HEK293 (cell line): ENCODE results near the gene ZNF771.
A peak's percentile ranks its signal among the peaks of the same experiment; 100 is the strongest.

Experiments used
- GLIS1 ChIP-seq: fragments of 450-650 bp; formaldehyde crosslinking; IDR thresholded peaks from 2 replicates; pipeline ENCODE4 v1.5.1; 2016; ENCODE audit warnings: missing biosample characterization, missing genetic modification characterization
- SETDB1 ChIP-seq: IDR thresholded peaks from one replicate; pipeline ENCODE4 v1.6.1; 2017; ENCODE audit warnings: mild to moderate bottlenecking, low read length, moderate library complexity, mixed read lengths; ENCODE audit not compliant: insufficient read length
- ZBTB20 ChIP-seq: fragments of 450-650 bp; formaldehyde crosslinking; IDR thresholded peaks from 2 replicates; pipeline ENCODE4 v1.5.1; 2016; ENCODE audit warnings: missing biosample characterization, missing genetic modification characterization
- ZBTB48 ChIP-seq: fragments of 450-650 bp; formaldehyde crosslinking; IDR thresholded peaks from 2 replicates; pipeline ENCODE4 v1.5.1; 2016; ENCODE audit warnings: missing biosample characterization, missing genetic modification characterization
- ZFP3 ChIP-seq: fragments of 450-650 bp; formaldehyde crosslinking; IDR thresholded peaks from 2 replicates; pipeline ENCODE4 v1.5.1; 2016; ENCODE audit warnings: low read depth, missing biosample characterization, missing genetic modification characterization
- ZFP69B ChIP-seq: fragments of 450-650 bp; formaldehyde crosslinking; IDR thresholded peaks from 2 replicates; pipeline ENCODE4 v1.5.1; 2016; ENCODE audit warnings: missing biosample characterization, missing genetic modification characterization
- ZNF114 ChIP-seq: fragments of 450-650 bp; formaldehyde crosslinking; IDR thresholded peaks from 2 replicates; pipeline ENCODE4 v1.5.0; 2017; ENCODE audit warnings: missing biosample characterization, missing genetic modification characterization
- ZNF132 ChIP-seq: fragments of 450-650 bp; formaldehyde crosslinking; IDR thresholded peaks from 2 replicates; pipeline ENCODE4 v1.5.1; 2017; ENCODE audit warnings: missing biosample characterization, missing genetic modification characterization, borderline replicate concordance
- ZNF248 ChIP-seq: fragments of 450-650 bp; formaldehyde crosslinking; IDR thresholded peaks from 2 replicates; pipeline ENCODE4 v1.5.1; 2017; ENCODE audit warnings: missing biosample characterization, missing genetic modification characterization
- ZNF302 ChIP-seq: fragments of 450-650 bp; formaldehyde crosslinking; IDR thresholded peaks from 2 replicates; pipeline ENCODE4 v1.5.1; 2016; ENCODE audit warnings: missing biosample characterization, missing genetic modification characterization, low read depth
- ZNF423 ChIP-seq: fragments of 450-650 bp; formaldehyde crosslinking; IDR thresholded peaks from 2 replicates; pipeline ENCODE4 v1.5.1; 2016; ENCODE audit warnings: missing biosample characterization, missing genetic modification characterization
- ZNF433 ChIP-seq: fragments of 450-650 bp; formaldehyde crosslinking; IDR thresholded peaks from 2 replicates; pipeline ENCODE4 v1.5.1; 2016; ENCODE audit warnings: missing biosample characterization, missing genetic modification characterization, low read depth
- ZNF48 ChIP-seq: fragments of 450-650 bp; formaldehyde crosslinking; IDR thresholded peaks from 2 replicates; pipeline ENCODE4 v1.5.1; 2016; ENCODE audit warnings: missing biosample characterization, missing genetic modification characterization
- ZNF610 ChIP-seq: fragments of 450-650 bp; formaldehyde crosslinking; IDR thresholded peaks from 2 replicates; pipeline ENCODE4 v1.5.1; 2016; ENCODE audit warnings: missing biosample characterization, missing genetic modification characterization, borderline replicate concordance
- ZNF624 ChIP-seq: fragments of 450-650 bp; formaldehyde crosslinking; IDR thresholded peaks from 2 replicates; pipeline ENCODE4 v1.5.1; 2017; ENCODE audit warnings: missing biosample characterization, missing genetic modification characterization
- ZNF785 ChIP-seq: fragments of 450-650 bp; formaldehyde crosslinking; IDR thresholded peaks from 2 replicates; pipeline ENCODE4 v1.5.1; 2016; ENCODE audit warnings: missing biosample characterization, missing genetic modification characterization
- ZNF830 ChIP-seq: fragments of 450-650 bp; IDR thresholded peaks from 2 replicates; pipeline ENCODE4 v1.5.0; 2018; ENCODE audit warnings: missing biosample characterization, missing genetic modification characterization, low read depth, mild to moderate bottlenecking, moderate library complexity
- ZNF837 ChIP-seq: fragments of 450-650 bp; formaldehyde crosslinking; IDR thresholded peaks from 2 replicates; pipeline ENCODE4 v1.5.1; 2016; ENCODE audit warnings: missing biosample characterization, missing genetic modification characterization
- ZSCAN16 ChIP-seq: fragments of 450-650 bp; formaldehyde crosslinking; IDR thresholded peaks from 2 replicates; pipeline ENCODE4 v1.5.1; 2016; ENCODE audit warnings: missing biosample characterization, missing genetic modification characterization
- ZXDB ChIP-seq: fragments of 450-650 bp; formaldehyde crosslinking; IDR thresholded peaks from 2 replicates; pipeline ENCODE4 v1.5.1; 2016; ENCODE audit warnings: missing biosample characterization, missing genetic modification characterization
- TF ChIP-seq, protein P1 (sequence below): fragments of 450-650 bp; formaldehyde crosslinking; IDR thresholded peaks from 2 replicates; pipeline ENCODE4 v1.5.1; 2016; ENCODE audit warnings: missing biosample characterization, missing genetic modification characterization
- TF ChIP-seq, protein P2 (sequence below): fragments of 450-650 bp; formaldehyde crosslinking; IDR thresholded peaks from 2 replicates; pipeline ENCODE4 v1.5.1; 2016; ENCODE audit warnings: missing biosample characterization, missing genetic modification characterization, borderline replicate concordance
- TF ChIP-seq, protein P3 (sequence below): fragments of 450-650 bp; formaldehyde crosslinking; IDR thresholded peaks from 2 replicates; pipeline ENCODE4 v1.5.1; 2017; ENCODE audit warnings: missing biosample characterization, mild to moderate bottlenecking, missing genetic modification characterization, moderate library complexity
- TF ChIP-seq, protein P4 (sequence below): fragments of 450-650 bp; formaldehyde crosslinking; IDR thresholded peaks from 2 replicates; pipeline ENCODE4 v1.5.1; 2017; ENCODE audit warnings: missing biosample characterization, missing genetic modification characterization
- TF ChIP-seq, protein P5 (sequence below): fragments of 450-650 bp; formaldehyde crosslinking; IDR thresholded peaks from 2 replicates; pipeline ENCODE4 v1.5.1; 2016; ENCODE audit warnings: missing biosample characterization, missing genetic modification characterization
- TF ChIP-seq, protein P6 (sequence below): IDR thresholded peaks from 2 replicates; pipeline ENCODE4 v1.6.1; 2011; ENCODE audit warnings: mild to moderate bottlenecking, low read depth, low read length, borderline replicate concordance
- TF ChIP-seq, protein P7 (sequence below): fragments of 450-650 bp; formaldehyde crosslinking; IDR thresholded peaks from 2 replicates; pipeline ENCODE4 v1.5.1; 2017; ENCODE audit warnings: missing biosample characterization, missing genetic modification characterization

Gene ZNF771

DNA sequence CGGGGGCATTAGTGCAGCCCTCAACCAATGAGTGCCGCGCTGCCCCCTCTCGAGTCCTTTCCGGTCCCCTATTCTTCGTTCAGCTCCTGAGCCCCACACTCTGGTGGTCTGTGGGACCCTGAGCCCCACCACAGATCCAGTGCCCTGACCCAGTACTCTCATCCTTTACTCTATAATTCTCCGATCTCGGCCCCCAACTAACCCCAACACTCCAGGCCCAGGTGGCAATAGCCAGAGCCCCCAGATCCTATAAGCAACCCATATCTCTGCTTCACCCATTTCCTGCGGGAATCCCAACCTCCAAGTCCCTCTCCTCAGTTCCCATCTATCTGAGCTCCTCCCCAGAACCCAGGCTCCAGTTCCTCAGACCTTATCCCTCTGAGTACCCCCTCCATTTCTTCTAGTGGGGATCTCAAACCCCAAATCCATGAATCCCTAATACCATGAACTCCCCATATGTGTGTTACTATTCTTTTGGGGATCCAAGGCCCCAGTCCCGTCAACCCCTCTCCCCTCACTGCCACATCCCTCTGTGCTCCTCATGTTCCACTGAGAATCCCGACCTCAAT is 36.1 kb upstream of the ZNF771 start (continued):
- TF ChIP-seq ZNF433 (tag by site-specific recombination) (no peak), ZFP3 (tag by site-specific recombination) (no peak), GLIS1 (tag by site-specific recombination) (no peak), ZNF610 (no peak), ZNF248 (tag by site-specific recombination) (no peak), ZBTB48 (tag by site-specific recombination) (peak; percentile 95), ZNF132 (tag by site-specific recombination) (no peak), ZNF302 (no peak), ZBTB20 (tag by site-specific recombination) (peak; percentile 51; the same call in 1 of the 2 replicates), ZNF114 (tag by site-specific recombination) (no peak), ZNF785 (tag by site-specific recombination) (no peak), ZSCAN16 (tag by site-specific recombination) (no peak), ZNF48 (no peak), ZNF624 (tag by site-specific recombination) (no peak), ZXDB (tag by site-specific recombination) (no peak), ZNF830 (no peak), ZNF837 (no peak), ZNF423 (tag by site-specific recombination) (no peak), ZFP69B (peak; percentile 68), SETDB1 (no peak)
- TF ChIP-seq, protein P1, sequence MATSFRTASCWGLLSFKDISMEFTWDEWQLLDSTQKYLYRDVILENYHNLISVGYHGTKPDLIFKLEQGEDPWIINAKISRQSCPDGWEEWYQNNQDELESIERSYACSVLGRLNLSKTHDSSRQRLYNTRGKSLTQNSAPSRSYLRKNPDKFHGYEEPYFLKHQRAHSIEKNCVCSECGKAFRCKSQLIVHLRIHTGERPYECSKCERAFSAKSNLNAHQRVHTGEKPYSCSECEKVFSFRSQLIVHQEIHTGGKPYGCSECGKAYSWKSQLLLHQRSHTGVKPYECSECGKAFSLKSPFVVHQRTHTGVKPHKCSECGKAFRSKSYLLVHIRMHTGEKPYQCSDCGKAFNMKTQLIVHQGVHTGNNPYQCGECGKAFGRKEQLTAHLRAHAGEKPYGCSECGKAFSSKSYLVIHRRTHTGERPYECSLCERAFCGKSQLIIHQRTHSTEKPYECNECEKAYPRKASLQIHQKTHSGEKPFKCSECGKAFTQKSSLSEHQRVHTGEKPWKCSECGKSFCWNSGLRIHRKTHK (tag by site-specific recombination), result no peak
- TF ChIP-seq, protein P2, sequence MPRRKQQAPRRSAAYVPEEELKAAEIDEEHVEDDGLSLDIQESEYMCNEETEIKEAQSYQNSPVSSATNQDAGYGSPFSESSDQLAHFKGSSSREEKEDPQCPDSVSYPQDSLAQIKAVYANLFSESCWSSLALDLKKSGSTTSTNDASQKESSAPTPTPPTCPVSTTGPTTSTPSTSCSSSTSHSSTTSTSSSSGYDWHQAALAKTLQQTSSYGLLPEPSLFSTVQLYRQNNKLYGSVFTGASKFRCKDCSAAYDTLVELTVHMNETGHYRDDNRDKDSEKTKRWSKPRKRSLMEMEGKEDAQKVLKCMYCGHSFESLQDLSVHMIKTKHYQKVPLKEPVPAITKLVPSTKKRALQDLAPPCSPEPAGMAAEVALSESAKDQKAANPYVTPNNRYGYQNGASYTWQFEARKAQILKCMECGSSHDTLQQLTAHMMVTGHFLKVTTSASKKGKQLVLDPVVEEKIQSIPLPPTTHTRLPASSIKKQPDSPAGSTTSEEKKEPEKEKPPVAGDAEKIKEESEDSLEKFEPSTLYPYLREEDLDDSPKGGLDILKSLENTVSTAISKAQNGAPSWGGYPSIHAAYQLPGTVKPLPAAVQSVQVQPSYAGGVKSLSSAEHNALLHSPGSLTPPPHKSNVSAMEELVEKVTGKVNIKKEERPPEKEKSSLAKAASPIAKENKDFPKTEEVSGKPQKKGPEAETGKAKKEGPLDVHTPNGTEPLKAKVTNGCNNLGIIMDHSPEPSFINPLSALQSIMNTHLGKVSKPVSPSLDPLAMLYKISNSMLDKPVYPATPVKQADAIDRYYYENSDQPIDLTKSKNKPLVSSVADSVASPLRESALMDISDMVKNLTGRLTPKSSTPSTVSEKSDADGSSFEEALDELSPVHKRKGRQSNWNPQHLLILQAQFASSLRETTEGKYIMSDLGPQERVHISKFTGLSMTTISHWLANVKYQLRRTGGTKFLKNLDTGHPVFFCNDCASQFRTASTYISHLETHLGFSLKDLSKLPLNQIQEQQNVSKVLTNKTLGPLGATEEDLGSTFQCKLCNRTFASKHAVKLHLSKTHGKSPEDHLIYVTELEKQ, result no peak
- TF ChIP-seq, protein P3, sequence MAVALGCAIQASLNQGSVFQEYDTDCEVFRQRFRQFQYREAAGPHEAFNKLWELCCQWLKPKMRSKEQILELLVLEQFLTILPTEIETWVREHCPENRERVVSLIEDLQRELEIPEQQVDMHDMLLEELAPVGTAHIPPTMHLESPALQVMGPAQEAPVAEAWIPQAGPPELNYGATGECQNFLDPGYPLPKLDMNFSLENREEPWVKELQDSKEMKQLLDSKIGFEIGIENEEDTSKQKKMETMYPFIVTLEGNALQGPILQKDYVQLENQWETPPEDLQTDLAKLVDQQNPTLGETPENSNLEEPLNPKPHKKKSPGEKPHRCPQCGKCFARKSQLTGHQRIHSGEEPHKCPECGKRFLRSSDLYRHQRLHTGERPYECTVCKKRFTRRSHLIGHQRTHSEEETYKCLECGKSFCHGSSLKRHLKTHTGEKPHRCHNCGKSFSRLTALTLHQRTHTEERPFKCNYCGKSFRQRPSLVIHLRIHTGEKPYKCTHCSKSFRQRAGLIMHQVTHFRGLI (tag by site-specific recombination), result no peak
- TF ChIP-seq, protein P4, sequence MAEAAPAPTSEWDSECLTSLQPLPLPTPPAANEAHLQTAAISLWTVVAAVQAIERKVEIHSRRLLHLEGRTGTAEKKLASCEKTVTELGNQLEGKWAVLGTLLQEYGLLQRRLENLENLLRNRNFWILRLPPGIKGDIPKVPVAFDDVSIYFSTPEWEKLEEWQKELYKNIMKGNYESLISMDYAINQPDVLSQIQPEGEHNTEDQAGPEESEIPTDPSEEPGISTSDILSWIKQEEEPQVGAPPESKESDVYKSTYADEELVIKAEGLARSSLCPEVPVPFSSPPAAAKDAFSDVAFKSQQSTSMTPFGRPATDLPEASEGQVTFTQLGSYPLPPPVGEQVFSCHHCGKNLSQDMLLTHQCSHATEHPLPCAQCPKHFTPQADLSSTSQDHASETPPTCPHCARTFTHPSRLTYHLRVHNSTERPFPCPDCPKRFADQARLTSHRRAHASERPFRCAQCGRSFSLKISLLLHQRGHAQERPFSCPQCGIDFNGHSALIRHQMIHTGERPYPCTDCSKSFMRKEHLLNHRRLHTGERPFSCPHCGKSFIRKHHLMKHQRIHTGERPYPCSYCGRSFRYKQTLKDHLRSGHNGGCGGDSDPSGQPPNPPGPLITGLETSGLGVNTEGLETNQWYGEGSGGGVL (tag by site-specific recombination), result peak; percentile 39; the same call in 1 of the 2 replicates
- TF ChIP-seq, protein P5, sequence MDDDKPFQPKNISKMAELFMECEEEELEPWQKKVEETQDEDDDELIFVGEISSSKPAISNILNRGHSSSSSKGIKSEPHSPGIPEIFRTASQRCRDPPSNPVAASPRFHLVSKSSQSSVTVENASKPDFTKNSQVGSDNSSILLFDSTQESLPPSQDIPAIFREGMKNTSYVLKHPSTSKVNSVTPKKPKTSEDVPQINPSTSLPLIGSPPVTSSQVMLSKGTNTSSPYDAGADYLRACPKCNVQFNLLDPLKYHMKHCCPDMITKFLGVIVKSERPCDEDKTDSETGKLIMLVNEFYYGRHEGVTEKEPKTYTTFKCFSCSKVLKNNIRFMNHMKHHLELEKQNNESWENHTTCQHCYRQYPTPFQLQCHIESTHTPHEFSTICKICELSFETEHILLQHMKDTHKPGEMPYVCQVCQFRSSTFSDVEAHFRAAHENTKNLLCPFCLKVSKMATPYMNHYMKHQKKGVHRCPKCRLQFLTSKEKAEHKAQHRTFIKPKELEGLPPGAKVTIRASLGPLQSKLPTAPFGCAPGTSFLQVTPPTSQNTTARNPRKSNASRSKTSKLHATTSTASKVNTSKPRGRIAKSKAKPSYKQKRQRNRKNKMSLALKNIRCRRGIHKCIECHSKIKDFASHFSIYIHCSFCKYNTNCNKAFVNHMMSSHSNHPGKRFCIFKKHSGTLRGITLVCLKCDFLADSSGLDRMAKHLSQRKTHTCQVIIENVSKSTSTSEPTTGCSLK (tag by site-specific recombination), result no peak
- TF ChIP-seq, protein P6, sequence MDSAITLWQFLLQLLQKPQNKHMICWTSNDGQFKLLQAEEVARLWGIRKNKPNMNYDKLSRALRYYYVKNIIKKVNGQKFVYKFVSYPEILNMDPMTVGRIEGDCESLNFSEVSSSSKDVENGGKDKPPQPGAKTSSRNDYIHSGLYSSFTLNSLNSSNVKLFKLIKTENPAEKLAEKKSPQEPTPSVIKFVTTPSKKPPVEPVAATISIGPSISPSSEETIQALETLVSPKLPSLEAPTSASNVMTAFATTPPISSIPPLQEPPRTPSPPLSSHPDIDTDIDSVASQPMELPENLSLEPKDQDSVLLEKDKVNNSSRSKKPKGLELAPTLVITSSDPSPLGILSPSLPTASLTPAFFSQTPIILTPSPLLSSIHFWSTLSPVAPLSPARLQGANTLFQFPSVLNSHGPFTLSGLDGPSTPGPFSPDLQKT, result no peak
- TF ChIP-seq, protein P7, sequence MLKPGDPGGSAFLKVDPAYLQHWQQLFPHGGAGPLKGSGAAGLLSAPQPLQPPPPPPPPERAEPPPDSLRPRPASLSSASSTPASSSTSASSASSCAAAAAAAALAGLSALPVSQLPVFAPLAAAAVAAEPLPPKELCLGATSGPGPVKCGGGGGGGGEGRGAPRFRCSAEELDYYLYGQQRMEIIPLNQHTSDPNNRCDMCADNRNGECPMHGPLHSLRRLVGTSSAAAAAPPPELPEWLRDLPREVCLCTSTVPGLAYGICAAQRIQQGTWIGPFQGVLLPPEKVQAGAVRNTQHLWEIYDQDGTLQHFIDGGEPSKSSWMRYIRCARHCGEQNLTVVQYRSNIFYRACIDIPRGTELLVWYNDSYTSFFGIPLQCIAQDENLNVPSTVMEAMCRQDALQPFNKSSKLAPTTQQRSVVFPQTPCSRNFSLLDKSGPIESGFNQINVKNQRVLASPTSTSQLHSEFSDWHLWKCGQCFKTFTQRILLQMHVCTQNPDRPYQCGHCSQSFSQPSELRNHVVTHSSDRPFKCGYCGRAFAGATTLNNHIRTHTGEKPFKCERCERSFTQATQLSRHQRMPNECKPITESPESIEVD, result no peak
